GM18520 (cell line): ENCODE results near the gene CES5A.
"Not testable (repeated sequence)": the region's sequence is repeated elsewhere in the genome, so short reads cannot be mapped to it uniquely, and the experiment has no call there.

Source experiments
- ATAC-seq: cut with Tn5 transposase; IDR thresholded peaks from one replicate; pipeline ENCODE4 v1.9.1; 2021; ENCODE audit not compliant: unreplicated experiment

The CES5A gene

DNA sequence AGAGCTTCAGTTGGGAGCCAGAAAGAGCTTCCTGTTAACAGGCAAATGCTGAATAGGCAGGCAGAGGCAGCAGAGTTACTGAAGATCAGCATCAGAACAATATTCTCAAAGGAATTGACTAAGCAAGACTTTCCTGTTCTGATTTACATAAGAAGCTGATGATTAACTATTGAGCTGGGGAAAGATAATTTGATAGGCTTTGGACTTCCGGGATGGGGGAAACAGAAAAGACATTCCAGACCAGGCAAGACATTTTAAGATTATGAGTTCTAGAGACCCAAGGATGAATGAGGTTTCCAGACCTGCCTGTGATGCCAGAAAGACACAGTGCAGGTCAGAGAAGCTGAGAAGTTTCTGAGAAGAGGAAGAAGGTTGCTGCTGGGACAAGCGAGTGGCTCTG is at the start of gene CES5A:
CES5A (minus strand) TSS at position 101 of the 400 bp plus-strand sequence. CDS start 152 bp downstream, outside the sequence.
- no peak for ATAC-seq

DNA sequence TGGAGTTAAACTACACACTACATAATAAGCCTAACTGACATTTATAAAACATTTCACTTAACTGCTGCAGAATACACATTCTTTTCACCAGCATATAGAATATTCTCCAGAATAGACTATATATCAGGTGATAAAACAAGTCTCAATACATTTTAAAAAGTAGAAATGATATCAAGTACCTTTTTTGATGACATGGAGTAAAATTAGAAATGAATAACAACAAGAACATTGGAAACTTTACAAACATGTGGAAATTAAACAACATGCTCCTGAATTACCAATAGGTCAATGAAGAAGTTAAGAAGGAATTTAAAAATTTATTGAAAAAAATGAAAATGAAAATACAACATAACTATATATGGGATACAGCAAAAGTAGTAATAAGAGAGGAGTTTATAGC is 47.5 kb upstream of the CES5A start:
- ATAC-seq = no peak

- ATAC-seq = no peak
Measured at GRCh38 chr16:55917373-55918160, 42.4 kb upstream of the CES5A start.

GRCh38 chr16:55915096-55915827 is 40.1 kb upstream of the CES5A start:
- no peak for ATAC-seq

GRCh38 chr16:55914383-55914782 is 39.2 kb upstream of the CES5A start:
- no peak for ATAC-seq

GRCh38 chr16:55913716-55914115 is 38.5 kb upstream of the CES5A start:
- no peak for ATAC-seq

GRCh38 chr16:55913121-55913520 is 37.9 kb upstream of the CES5A start:
- ATAC-seq = not testable (repeated sequence)

- no peak for ATAC-seq
Measured at GRCh38 chr16:55912022-55912421, 36.8 kb upstream of the CES5A start.

DNA sequence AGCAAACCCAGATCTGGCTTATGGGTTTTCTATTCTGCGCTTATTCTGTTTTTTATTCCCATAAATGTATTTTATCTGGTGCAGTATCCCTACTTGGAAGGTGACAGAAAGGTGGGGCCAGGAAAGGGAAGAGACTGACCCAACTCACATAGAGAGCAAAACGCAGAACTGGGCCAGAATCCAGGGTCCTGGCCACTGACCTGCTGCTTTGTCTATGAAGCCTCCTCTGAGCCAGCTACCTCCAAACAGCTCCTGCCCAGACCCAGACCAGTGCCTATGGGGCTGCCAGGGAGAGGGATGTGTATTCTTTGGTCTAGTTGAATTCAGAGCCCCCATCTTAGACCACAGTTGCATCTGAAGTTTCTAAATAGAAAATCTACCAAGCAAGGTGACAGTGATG is 36.4 kb upstream of the CES5A start:
- ATAC-seq = no peak

GRCh38 chr16:55909876-55910275 is 34.7 kb upstream of the CES5A start:
- no peak for ATAC-seq

- ATAC-seq = no peak
Measured at GRCh38 chr16:55908641-55909040, 33.5 kb upstream of the CES5A start.

DNA sequence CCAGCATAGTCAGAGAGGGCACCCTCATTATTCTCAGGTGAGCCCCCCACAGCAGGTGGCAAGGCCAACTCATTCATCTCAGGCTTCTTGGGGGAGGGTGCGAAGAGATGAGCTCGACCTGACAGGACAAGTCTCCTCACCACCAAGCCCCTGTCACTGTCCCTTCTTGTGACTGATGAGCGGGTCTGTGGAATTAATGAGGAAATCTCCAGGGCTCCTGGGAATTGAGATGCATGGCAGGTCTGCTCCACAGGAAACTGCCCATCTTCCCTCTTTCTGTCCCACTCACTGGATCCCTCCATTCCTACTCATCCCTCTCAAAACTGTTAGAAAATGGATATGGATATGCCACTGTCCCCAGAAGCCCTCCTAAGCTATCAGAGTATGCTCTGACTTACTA is 32.5 kb upstream of the CES5A start:
- ATAC-seq = no peak

- no peak for ATAC-seq
Measured at GRCh38 chr16:55906123-55906522, 30.9 kb upstream of the CES5A start.

GRCh38 chr16:55905651-55906050 is 30.5 kb upstream of the CES5A start:
- ATAC-seq = no peak

DNA sequence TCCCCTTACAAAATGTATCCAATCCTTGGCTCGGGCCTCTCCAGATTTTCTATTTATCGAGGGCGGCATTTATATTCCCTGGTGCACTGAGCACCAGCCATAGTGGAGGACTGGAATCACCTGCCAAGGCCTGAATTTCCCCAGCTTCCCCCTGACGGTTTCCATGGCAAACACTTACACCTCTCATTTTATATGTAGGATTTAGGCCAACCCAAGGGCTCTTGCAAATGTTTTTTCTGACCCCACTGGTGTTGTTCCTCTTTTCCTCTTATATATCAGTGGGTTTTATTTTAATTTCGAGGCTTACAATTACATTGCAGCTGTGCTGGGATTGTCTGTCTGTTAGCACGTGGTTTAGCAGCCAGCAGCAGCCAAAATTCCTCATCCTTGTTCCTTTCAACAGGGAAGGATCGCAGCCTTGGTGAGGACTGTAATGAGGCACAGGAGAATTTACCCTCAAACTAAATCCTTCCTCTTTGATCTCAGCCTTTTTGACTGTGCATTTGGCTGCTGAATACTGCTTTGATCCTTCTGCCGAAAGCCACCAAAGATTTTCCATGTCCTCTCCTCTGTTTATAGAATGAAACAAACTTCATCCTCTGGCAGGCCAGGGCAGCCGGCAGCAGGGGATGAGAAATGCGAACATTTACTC is 26.5 kb upstream of the CES5A start:
- no peak for ATAC-seq

- no peak for ATAC-seq
Measured at GRCh38 chr16:55900616-55901393, 25.6 kb upstream of the CES5A start.

DNA sequence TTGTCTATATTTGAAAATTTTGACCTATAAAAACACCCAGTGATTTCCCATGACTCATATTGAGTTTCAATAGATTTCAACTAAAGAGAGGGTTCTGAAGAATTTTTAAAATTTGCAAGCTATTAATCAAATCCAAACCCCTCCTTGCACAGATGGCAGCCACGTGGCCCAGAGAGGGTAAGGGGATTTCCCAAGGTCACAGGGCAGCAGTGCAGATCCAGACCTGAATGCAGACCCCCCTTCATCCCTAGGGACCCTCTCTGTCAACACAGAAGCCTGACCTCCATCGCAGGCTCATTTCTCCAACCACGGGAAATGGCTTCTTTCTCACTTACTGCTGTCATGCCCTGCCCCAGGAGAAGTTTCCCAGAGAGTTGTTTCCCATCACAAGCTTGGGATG is 24.7 kb upstream of the CES5A start:
- no peak for ATAC-seq

GRCh38 chr16:55898592-55898991 is 23.4 kb upstream of the CES5A start:
- no peak for ATAC-seq

DNA sequence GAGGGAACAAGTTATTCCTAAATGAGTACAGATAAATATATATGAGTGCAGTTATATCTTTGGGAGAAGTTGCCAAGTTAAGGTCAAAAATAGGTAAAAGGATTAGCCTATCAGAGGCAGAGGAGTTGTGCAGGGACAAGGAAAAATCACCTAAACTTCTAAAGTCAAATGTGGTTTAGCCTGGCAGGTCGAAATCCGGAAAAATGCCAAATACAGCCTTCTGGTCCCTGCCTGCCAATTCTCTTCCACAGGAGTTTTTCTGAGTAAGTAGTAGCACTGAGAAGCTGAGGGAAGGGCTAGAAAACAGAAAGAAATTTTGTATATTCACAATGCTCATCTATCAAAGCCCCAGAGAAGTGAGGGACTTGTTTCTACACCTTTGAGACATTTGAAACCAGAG is 17.6 kb upstream of the CES5A start:
- ATAC-seq = no peak

DNA sequence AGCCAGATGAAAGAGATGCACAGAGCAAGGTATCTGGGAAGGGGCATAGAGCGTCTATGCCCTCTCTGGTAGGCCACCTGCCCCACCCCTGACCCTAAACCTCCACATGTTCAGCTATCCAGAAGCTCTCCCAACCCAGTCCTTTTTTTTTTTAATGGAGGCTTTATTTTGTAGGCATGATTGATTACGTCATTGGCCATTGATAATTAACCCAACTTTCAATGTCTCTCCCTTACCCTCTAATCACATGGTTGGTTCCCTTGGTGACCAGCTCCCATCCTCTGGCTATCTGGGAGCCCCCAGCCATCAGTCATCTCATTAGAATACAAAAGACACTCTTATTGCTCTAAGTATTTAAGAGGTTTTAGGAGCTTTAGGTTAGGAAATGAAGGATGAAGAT is 14.3 kb upstream of the CES5A start:
- ATAC-seq = no peak

DNA sequence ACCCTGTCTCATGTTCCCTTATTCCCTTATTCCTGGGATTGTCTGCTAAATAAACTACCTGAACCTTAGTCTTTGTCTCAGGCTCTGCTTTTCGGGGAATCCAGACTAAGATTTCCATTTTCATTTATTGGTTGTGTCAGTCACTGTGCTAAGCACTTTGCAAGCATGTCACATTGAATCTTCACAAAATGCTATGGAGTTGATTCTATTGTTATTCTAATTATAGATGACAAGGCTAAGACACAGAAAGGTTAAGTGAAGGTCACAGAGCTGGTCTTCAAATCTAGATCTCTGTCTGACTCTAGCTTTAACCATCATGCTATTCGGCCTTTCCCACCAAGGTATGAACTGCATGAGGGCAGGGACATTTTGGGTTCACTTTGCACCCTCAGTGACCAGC is 13.4 kb upstream of the CES5A start:
- no peak for ATAC-seq
